ENCODE measurements around the gene GSG1L. TPM values are rescaled to one million over a fixed set of nuclear protein-coding genes. Genes with fewer than 3 reads are reported as not detected.

Gene GSG1L
- total and polyA plus RNA-seq, 2 of the 13 experiments (the other 11 are each of a cell fraction or from before 2014, with no cell fraction given), result not detected

GRCh38 chr16:27826893-27827289 is 236.6 kb downstream of the GSG1L start:
- TF ChIP-seq, protein P1, sequence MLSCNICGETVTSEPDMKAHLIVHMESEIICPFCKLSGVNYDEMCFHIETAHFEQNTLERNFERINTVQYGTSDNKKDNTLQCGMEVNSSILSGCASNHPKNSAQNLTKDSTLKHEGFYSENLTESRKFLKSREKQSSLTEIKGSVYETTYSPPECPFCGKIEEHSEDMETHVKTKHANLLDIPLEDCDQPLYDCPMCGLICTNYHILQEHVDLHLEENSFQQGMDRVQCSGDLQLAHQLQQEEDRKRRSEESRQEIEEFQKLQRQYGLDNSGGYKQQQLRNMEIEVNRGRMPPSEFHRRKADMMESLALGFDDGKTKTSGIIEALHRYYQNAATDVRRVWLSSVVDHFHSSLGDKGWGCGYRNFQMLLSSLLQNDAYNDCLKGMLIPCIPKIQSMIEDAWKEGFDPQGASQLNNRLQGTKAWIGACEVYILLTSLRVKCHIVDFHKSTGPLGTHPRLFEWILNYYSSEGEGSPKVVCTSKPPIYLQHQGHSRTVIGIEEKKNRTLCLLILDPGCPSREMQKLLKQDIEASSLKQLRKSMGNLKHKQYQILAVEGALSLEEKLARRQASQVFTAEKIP (CRISPR knock-in tag; IDR thresholded peaks at IDR 0.05; ENCODE audit: borderline replicate concordance), result no peak
- peak; percentile 75 for TF ChIP-seq ZNF629 (CRISPR knock-in tag; conservative IDR thresholded peaks at IDR 0.05)
- H3K79me2 ChIP-seq (ENCODE audit: insufficient read depth, low read length), result no peaks in the 10 kb centered on the region
- CTCF ChIA-PET (ENCODE audit: low intra/inter-chr PET ratio, low total read pairs), result no interaction called here

GRCh38 chr16:27826081-27826892 is 237.2 kb downstream of the GSG1L start:
- H3K36me3 ChIP-seq (replicated peaks in 1 of 2; ENCODE audit: control insufficient read depth in 1 of 2, insufficient read depth in 2 of 2, low read length in 2 of 2), result no peaks in the 10 kb centered on the region
- TF ChIP-seq KDM5B (CRISPR knock-in tag; IDR thresholded peaks at IDR 0.05; ENCODE audit: borderline replicate concordance) (no peak), ZFX (CRISPR knock-in tag; IDR thresholded peaks at IDR 0.05; ENCODE audit: low read depth) (no peak), ZFP90 (CRISPR knock-in tag; IDR thresholded peaks at IDR 0.05; ENCODE audit: borderline replicate concordance) (no peak)
- BruUV-seq (replicated peaks), result no TSS peak
- 18% methylated on average over 12 of the region's 12 CpGs for WGBS (ENCODE audit: low lambda C conversion rate)
- no peak overlapping the region for H3K9ac ChIP-seq (ENCODE audit: insufficient read depth, low read depth, low read length)
- H3K27me3 ChIP-seq (ENCODE audit: control insufficient read depth in 1 of 2, insufficient read depth in 2 of 2, low read length in 2 of 2), result peaks cover 0 to 21% of the 10 kb centered on the region in 2 experiments; a peak in 2 of 5 replicates
- H3K9me3 ChIP-seq (ENCODE audit: low read length), result peaks cover 7% of the 10 kb centered on the region
- FAIRE-seq, result no peak
- H3K27ac ChIP-seq (ENCODE audit: extremely low read length, insufficient read depth, low read length), result no peak overlapping the region
- H3K4me2 ChIP-seq (ENCODE audit: low read depth, low read length), result no peak overlapping the region
- in situ Hi-C loops (cut with HindIII; ENCODE audit: extremely low pct_ligation_motif_present, low pct_unique_long_range_greater_than_20kb) (no loop called here), intact Hi-C loops (cut with micrococcal nuclease; ENCODE audit: unreplicated experiment) (no loop called here)
- H3K4me1 ChIP-seq (ENCODE audit: insufficient read depth, low read length), result no peaks in the 10 kb centered on the region
- H4K20me1 ChIP-seq (ENCODE audit: insufficient read depth, low read length), result no peaks in the 10 kb centered on the region
- CTCF ChIA-PET (ENCODE audit: low intra/inter-chr PET ratio, low total read pairs), result no interaction called here
- no peak overlapping the region for H3K4me3 ChIP-seq (replicated peaks in 1 of 3; ENCODE audit: insufficient read depth in 1 of 3, low read depth in 2 of 3, low read length in 3 of 3)
- ATAC-seq, result no peak
- no peak for DNase-seq (ENCODE audit: low spot score)
- POLR2A ChIA-PET, result no interaction called here
- H3K79me2 ChIP-seq (ENCODE audit: insufficient read depth, low read length), result no peaks in the 10 kb centered on the region
- H2AFZ ChIP-seq (ENCODE audit: low read length), result no peak overlapping the region

More at GRCh38 chr16:27826893-27827289, 236.6 kb downstream of the GSG1L start:
- Histone ChIP-seq H3K4me3 (replicated peaks in 1 of 3; ENCODE audit: insufficient read depth in 1 of 3, low read depth in 2 of 3, low read length in 3 of 3) (no peak overlapping the region), H3K27ac (ENCODE audit: extremely low read length, insufficient read depth, low read length) (no peak overlapping the region), H3K4me1 (ENCODE audit: insufficient read depth, low read length) (no peaks in the 10 kb centered on the region), H3K36me3 (replicated peaks in 1 of 2; ENCODE audit: control insufficient read depth in 1 of 2, insufficient read depth in 2 of 2, low read length in 2 of 2) (no peaks in the 10 kb centered on the region), H3K27me3 (ENCODE audit: control insufficient read depth in 1 of 2, insufficient read depth in 2 of 2, low read length in 2 of 2) (peaks cover 0 to 20% of the 10 kb centered on the region in 2 experiments; a peak in 2 of 5 replicates), H4K20me1 (ENCODE audit: insufficient read depth, low read length) (no peaks in the 10 kb centered on the region), H3K9ac (ENCODE audit: insufficient read depth, low read depth, low read length) (no peak overlapping the region), H3K4me2 (ENCODE audit: low read depth, low read length) (no peak overlapping the region), H3K9me3 (ENCODE audit: low read length) (peaks cover 7% of the 10 kb centered on the region), H2AFZ (ENCODE audit: low read length) (no peak overlapping the region)
- WGBS (ENCODE audit: low lambda C conversion rate), result 4% methylated on average over 2 of the region's 2 CpGs
- no TSS peak for BruUV-seq (replicated peaks)
- in situ Hi-C loops (cut with HindIII; ENCODE audit: extremely low pct_ligation_motif_present, low pct_unique_long_range_greater_than_20kb), result no loop called here
- POLR2A ChIA-PET, result no interaction called here
- intact Hi-C loops (cut with micrococcal nuclease; ENCODE audit: unreplicated experiment), result no loop called here
- FAIRE-seq, result no peak
- DNase-seq (ENCODE audit: low spot score), result no peak
- ATAC-seq, result no peak

All from HepG2 (cell line).